ENCODE measurements around the gene SERAC1. TPM values are rescaled to one million over a fixed set of nuclear protein-coding genes. Genes with fewer than 3 reads are reported as not detected.
A peak's percentile ranks its signal among the peaks of the same experiment; 100 is the strongest.

The SERAC1 gene
- total RNA-seq, 1 donor from 2014 or later = 17.1 TPM

DNA sequence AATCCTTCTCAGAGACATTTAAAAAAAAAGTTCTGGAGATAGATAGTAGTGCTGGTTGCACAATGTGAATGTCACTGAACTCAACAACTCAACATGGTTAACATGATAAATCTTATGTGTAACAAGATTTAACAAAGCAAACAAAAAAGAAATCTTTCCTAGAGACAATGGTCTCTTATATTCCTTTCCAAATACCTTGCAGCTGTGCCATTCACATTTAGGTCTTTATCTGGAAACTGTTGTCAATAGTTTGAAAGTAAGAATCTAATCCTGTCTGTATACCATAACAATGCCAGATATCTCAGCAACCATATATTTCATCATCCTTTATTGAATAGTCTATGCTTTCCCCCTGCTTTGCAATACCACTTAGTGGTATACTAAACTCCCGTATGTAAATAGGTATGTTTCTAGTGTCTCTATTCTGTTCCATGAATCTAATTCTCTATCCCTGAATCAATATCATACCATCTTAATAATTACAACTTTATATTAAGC is 2.1 kb downstream of the SERAC1 start:
- Mint-ChIP-seq H3K27ac (ENCODE audit: unreplicated experiment) (no peak overlapping the region), H3K36me3 (ENCODE audit: low read depth) (peaks cover 2% of the 10 kb centered on the region), H3K9me3 (ENCODE audit: low read depth) (no peaks in the 10 kb centered on the region), H3K4me1 (ENCODE audit: low read depth) (peaks cover 63% of the 10 kb centered on the region), H3K27me3 (ENCODE audit: low read depth) (no peaks in the 10 kb centered on the region), H3K4me3 (ENCODE audit: unreplicated experiment) (peak overlapping the region; percentile 92)
- TF ChIP-seq, protein P1, sequence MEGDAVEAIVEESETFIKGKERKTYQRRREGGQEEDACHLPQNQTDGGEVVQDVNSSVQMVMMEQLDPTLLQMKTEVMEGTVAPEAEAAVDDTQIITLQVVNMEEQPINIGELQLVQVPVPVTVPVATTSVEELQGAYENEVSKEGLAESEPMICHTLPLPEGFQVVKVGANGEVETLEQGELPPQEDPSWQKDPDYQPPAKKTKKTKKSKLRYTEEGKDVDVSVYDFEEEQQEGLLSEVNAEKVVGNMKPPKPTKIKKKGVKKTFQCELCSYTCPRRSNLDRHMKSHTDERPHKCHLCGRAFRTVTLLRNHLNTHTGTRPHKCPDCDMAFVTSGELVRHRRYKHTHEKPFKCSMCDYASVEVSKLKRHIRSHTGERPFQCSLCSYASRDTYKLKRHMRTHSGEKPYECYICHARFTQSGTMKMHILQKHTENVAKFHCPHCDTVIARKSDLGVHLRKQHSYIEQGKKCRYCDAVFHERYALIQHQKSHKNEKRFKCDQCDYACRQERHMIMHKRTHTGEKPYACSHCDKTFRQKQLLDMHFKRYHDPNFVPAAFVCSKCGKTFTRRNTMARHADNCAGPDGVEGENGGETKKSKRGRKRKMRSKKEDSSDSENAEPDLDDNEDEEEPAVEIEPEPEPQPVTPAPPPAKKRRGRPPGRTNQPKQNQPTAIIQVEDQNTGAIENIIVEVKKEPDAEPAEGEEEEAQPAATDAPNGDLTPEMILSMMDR (IDR thresholded peaks at IDR 0.05) = no peak
- DNase-seq (ENCODE audit: low spot score) = no peak

DNA sequence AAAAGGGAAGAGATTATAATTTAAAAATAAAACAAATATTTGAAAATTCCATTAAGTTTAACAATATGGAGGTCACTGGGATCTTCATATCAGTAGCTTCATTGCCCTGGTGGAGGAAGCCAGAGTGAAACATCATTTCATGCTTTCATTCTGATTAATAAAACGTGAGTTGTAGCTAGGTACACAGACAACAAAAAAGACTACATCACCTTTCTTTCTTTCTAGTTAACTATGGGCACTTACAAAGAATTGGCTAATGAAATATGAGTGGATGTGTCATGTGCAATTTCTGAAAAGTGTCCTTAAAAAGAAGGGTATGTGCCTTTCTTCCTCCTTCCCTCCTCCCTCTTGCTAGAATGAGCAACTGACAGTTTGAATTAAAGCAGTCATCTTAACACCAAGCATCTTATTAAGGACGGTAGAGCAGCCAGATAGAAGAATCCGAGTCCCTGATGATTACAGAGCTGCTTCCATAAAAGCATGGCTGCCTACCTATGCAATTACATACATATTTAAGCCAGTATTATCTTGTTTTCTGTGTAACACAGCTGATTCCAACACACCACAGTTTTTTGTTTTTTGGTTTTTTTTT is 3.4 kb downstream of the SERAC1 start:
- Mint-ChIP-seq H3K27me3 (ENCODE audit: low read depth) (no peaks in the 10 kb centered on the region), H3K4me3 (ENCODE audit: unreplicated experiment) (no peak overlapping the region), H3K36me3 (ENCODE audit: low read depth) (peaks cover 2% of the 10 kb centered on the region), H3K9me3 (ENCODE audit: low read depth) (peaks cover 5% of the 10 kb centered on the region), H3K27ac (ENCODE audit: unreplicated experiment) (no peak overlapping the region), H3K4me1 (ENCODE audit: low read depth) (peaks cover 60% of the 10 kb centered on the region)
- no peak for DNase-seq (ENCODE audit: low spot score)
- TF ChIP-seq, protein P1 (IDR thresholded peaks at IDR 0.05) = no peak

DNA sequence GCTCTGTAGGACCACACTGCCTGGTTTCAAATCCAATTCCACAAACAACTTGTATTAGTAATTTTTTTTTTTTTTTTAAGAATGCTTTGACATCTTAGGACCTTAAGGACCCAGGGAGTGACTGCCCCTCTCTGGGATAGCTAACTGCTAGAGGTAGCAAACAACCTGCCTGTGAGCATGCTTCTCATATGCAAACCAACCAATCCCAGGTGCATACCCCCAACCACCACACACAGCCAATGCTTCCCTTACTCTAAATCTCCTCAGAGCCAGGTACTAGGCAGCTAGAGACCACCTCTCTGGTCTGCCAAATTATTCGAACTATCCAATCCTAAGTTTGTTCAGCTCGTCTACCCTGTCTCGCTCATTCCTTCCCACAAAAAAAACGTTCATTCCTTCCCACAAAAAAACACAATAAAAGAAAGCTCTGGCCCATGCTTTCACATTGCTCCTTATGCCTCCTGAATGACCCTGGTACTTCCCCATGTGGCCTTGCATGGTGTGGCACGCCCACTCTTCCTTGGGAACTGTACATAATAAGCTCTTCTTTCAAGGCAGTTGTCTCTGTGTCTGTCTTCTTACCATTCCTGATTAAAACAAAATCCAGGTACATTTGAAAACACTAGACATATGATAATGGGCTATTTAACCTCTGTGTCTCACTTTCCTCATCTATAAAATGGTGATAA is 6.4 kb downstream of the SERAC1 start:
- Mint-ChIP-seq H3K27ac (ENCODE audit: unreplicated experiment) (peak overlapping the region; percentile 88), H3K36me3 (ENCODE audit: low read depth) (peaks cover 11% of the 10 kb centered on the region), H3K4me1 (ENCODE audit: low read depth) (peaks cover 50% of the 10 kb centered on the region), H3K9me3 (ENCODE audit: low read depth) (peaks cover 5% of the 10 kb centered on the region), H3K4me3 (ENCODE audit: unreplicated experiment) (no peak overlapping the region), H3K27me3 (ENCODE audit: low read depth) (no peaks in the 10 kb centered on the region)
- DNase-seq (ENCODE audit: low spot score) = no peak
- TF ChIP-seq, protein P1 (IDR thresholded peaks at IDR 0.05) = no peak

DNA sequence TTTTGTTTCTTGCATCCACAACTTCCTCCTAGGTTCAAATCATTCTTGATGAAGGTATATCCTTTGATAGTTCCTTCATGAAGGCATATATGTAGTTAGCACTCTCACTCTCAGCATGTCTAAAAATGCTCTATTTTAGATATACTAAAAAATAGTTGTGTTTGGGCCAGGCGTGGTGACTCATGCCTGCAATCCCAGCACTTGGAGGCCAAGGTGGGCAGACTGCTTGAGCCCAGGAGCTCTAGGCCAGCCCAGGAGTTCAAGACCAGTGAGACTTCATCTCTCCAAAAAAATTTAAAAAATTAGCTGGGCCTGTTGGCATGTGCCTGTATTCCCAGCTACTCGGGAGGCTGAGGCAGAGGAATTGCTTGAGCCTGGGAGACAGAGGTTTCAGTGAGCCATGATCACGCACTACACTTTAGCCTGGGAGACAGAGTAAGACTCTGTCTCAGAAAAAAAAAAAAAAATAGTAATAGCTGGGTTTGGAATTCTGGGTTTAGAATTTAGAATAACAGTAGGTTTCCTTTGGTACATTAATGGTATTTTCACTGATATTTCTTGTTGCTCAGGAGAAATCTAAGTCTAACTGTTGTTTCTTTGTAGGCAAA is 7.0 kb downstream of the SERAC1 start:
- H3K4me1 Mint-ChIP-seq (ENCODE audit: low read depth) = peaks cover 43% of the 10 kb centered on the region
- TF ChIP-seq, protein P1 (IDR thresholded peaks at IDR 0.05) = no peak
- H3K36me3 Mint-ChIP-seq (ENCODE audit: low read depth) = peaks cover 11% of the 10 kb centered on the region
- peak overlapping the region; percentile 9 for H3K4me3 Mint-ChIP-seq (ENCODE audit: unreplicated experiment)
- H3K27ac Mint-ChIP-seq (ENCODE audit: unreplicated experiment) = peak overlapping the region; percentile 88
- H3K27me3 Mint-ChIP-seq (ENCODE audit: low read depth) = no peaks in the 10 kb centered on the region
- H3K9me3 Mint-ChIP-seq (ENCODE audit: low read depth) = peaks cover 5% of the 10 kb centered on the region
- no peak for DNase-seq (ENCODE audit: low spot score)

DNA sequence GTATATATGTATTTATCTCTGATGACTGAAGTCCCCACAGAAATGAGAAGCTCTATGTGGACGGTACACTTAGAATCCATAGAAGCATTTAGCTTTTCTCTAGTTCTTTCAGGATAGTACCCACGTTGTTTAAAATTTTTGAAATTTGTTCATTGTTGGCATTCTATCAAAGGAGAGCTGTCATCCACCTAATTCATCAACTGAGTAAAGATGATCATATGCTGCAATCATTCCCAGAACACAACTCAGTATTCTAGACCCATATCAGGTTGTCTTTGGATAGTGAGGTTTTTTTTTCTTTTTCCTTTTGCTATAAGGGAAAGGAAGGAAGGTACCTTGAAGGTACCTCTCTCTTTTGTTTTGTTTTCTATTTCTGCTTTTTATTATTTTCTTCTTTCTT is 9.3 kb downstream of the SERAC1 start:
- Mint-ChIP-seq H3K27ac (ENCODE audit: unreplicated experiment) (no peak overlapping the region), H3K4me3 (ENCODE audit: unreplicated experiment) (no peak overlapping the region), H3K36me3 (ENCODE audit: low read depth) (peaks cover 15% of the 10 kb centered on the region), H3K9me3 (ENCODE audit: low read depth) (peaks cover 5% of the 10 kb centered on the region), H3K27me3 (ENCODE audit: low read depth) (no peaks in the 10 kb centered on the region), H3K4me1 (ENCODE audit: low read depth) (peaks cover 29% of the 10 kb centered on the region)
- TF ChIP-seq, protein P1 (IDR thresholded peaks at IDR 0.05) = no peak
- DNase-seq (ENCODE audit: low spot score) = no peak

All from chondrocyte (in vitro differentiated cells).